Measurements from ENCODE around the gene FGD2.

The FGD2 gene

DNA sequence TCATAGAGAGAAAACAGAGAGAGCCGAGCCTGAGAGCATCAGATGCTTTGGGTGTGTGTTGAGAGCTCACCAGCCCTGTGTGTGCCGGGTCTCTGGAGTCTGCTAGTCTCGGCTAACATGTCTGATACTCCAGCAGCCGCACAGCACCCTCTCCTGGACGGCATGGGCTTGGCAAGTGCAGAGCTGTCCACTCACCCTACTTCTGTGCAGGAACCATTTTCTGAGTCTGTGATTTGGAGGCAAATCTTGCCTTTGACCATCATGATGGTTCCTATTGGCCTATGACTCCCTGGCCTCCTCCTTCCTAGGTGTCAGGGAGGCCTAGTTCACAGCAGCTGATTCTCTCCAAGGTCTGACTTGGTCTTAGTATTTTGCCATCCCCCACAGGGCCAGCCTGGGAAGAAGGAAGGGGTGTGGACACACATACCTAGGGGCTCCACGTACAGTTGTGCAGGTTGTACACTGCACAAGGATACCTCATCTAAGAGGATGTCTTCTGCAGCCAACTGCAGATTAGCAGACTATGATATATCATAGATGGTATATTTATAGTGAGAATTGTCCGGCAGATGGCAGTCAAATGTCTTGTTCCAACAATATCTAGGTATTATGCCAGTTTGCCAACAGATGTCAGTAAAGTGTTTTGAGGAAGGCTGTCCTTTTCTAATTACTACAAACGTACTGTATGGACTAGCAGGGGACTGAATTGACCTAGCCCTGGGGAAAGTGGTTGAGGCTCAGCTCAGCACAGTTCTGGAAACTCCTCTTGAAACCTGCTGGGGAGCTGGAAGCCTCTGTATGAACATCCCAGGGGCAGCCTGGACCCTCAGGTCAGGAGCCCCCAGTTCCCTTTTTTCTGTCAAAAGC, 13.0 kb downstream of the FGD2 start:
- DNase-seq: peak; percentile 98 to 99

DNA sequence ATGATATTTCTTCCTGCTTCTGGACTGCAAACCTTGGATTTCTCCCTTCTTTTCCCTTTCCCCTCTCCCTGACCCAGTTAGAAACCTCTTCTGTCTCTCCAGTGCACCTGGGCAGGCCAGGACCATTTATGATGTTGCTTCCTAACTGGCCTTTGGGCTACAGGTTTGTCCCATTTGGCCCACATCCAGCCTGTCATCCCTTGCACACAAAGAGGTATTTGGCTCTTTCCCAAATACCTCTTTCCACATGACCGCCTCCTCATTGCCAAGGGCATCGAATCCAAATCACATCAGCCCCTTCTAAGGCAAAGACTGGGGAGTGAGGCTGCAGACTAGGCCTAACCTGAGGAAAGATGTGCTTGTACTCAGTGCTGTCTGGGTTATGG, 13.6 kb downstream of the FGD2 start:
- no peak for DNase-seq

DNA sequence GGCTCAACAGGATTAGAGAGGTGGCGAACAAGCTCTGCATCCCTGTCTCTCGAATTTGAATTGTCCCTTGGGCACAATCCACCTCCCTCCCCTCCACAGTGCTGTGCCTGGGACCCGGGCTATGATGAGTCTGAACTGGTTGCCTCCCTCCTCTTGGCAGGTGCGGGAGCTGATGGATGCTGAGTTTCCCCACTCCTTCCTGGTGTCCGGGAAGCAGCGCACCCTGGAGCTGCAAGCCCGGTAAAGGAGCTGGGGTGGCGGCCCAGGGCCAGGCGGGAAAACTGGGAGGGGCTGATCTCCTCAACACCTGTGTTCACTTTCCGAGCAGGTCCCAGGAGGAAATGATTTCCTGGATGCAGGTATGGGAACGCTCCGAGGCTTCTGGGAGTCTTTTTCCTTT, 14.9 kb downstream of the FGD2 start:
- DNase-seq: no peak

DNA sequence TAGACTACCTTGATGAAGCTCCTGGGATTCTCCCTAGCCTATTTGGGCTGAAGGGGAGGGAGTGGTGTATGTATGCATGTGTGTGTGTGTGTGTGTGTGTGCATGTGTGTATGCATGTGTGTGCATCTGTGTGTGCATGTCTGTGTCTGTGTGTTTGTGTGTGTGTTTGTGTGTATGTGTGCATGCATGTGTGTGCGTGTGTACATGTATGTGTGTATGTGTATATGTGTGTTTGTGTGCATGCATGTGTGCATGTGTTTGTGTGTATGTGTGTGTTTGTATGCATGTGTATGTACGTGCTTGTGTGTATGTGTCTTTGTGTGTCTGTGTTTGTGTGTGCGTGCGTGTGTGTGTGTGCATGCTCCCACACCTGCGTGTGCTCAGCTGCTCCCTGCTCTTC, 15.4 kb downstream of the FGD2 start:
- DNase-seq: no peak

DNA sequence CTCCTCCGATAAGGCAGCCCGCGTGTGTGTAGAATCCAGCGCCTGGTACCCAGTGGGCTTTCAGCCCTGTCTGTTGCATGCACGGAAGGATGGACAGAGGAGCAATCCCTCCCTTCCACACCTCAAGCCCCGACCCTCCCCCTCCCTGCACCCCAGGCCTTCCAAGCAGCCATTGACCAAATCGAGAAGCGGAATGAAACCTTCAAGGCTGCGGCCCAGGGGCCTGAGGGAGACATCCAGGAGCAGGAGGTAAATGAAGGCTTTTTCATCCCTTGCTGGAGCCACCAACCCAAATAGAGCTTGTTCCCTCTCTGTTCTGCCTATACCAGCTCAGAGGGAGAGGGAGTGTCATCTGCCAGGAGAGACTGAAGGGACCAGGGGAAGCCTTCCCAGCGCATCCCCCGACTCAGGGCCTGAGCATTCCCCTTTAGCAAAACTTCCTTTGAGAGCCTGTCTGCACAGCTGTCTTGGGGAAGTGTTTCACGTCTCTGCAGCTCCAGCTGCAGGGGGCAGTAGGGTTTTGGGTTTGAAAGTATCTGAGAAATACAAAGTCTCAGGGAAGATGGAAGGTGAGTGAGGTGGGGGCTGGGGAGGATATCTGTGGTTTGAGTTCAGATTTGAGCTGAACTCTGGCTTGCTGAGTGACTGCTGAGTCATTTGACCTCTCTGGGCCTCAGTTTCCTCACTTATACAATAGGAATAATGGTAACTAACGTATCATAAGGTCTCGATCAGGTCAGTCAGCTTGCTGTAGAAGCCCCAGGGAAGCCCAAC, 16.1 kb downstream of the FGD2 start:
- DNase-seq: peak; percentile 76 to 83

DNA sequence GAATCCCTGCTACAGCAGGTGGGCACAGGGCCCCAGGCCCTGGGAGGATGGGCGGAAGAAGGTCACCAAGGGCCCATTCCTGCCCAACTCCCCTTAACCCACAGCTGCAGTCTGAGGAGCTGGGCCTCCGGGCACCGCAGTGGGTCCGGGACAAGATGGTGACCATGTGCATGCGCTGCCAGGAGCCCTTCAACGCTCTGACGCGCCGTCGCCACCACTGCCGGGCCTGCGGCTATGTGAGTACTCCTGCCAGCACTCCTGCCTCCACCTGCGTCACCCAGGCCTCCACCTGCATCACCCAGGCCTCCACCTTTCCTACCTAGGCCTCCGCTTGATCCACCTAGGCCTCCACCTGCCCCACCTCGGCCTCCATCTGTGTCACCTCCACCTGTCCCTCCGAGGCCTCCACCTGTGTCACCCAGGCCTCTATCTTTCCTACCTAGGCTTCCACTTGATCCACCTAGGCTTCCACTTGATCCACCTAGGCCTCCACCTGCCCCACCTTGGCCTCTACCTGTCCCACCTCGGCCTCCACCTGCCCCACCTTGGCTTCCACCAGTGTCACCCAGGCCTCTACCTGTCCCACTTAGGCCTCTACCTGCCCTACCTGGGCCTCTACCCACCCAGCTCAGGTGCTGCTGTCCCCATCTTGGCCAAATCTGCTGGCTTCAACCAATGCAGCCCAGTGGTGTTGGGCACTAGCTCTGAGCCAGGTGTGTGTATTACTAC, 16.8 kb downstream of the FGD2 start:
- DNase-seq: no peak

DNA sequence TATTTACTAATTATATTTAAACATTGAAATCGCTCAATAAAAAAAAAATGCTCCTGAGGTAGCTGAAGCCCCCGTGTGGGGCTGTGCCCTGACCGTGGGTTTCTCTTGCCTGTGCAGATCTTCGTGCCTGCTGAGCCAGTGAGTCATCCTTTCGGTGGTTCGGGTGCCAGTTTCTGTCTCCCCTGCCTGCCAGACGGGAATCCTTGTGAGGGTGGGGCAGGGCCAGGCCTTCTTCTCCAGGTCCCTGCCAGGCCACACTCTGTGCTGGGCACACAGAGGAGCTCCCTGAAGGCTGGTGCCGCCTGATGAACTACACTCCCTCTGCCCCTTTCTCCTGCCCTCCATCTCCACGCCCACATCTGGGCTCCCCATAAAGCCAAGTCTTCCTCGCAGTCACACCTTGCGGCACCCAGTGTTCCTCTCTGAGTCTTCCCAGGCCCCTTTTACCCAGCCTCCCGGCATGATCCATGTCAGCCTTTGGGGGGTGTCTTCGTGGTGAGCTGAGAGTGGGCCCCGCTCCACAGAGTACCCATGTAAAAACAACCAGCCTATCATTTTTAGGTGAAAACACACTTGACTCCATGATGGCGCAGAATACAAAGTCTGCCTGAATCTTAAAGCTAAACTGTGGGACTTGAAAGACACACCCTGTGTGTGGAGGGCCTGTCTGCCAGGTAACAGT, 19.3 kb downstream of the FGD2 start:
- no peak for DNase-seq

DNA sequence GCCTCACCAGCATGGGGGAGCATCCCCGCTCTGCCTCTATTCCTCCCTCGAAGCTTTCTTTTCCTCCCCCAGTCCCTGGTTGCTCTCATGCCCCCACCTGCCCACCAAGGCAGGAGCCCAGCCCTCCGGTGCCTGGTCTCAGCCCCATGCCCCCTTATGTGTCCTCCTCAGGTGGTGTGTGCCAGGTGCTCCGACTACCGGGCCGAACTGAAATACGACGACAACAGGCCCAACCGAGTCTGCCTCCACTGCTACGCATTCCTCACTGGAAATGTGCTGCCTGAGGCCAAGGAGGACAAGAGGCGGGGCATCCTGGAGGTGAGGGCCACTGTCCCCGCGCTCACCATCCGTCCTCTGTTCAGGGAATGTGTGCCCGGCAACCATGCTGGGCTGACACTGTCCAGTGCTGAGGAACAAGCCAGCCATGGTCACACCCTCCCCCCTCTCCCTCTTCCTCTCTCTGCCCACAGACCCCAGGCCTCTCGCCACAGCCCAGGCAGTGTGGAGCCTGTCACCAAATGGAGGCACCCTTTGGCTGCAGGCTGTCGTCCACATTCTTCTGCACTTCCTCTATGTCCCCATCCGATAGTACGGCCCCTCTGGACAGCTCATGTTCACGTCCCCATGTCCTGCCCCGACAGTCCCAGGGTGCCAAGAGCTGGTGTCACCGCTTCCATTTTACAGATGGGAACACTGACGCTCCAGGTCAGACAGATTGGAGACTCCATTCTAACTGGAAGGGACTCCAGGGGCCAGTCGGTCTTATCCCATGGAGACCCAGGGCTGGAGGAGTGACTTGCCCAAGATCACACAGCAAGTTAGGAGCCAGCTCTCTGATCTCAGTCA, 20.4 kb downstream of the FGD2 start:
- DNase-seq: no peak

DNA sequence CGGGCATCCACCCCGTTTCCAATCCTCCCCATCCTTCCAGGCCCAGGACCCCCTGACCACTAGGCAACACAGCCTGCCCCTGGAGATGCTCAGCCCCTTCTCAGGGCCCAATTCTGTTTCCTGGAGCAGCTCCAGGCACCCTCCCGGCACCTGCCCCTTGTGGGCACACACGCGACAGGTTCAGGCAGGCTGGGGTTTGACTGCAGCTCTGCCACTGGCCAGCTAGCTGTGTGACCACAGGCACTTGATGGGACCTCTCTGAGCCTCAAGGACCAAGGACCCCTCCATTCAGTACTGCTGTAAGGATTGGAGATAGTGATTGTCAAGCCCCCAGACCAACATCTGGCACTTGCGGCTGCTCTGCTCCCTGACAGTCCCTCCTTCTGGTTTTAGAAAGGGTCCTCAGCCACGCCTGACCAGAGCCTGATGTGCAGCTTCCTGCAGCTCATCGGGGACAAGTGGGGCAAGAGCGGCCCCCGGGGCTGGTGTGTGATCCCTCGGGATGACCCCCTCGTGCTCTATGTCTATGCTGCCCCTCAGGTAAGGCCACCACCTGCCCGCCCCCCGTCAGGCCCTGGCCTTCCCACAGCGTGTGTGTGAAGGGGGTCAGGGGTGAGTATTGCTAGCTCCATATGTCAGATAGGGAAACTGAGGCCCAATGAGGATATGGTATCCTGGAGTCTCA, 21.7 kb downstream of the FGD2 start:
- DNase-seq: no peak

DNA sequence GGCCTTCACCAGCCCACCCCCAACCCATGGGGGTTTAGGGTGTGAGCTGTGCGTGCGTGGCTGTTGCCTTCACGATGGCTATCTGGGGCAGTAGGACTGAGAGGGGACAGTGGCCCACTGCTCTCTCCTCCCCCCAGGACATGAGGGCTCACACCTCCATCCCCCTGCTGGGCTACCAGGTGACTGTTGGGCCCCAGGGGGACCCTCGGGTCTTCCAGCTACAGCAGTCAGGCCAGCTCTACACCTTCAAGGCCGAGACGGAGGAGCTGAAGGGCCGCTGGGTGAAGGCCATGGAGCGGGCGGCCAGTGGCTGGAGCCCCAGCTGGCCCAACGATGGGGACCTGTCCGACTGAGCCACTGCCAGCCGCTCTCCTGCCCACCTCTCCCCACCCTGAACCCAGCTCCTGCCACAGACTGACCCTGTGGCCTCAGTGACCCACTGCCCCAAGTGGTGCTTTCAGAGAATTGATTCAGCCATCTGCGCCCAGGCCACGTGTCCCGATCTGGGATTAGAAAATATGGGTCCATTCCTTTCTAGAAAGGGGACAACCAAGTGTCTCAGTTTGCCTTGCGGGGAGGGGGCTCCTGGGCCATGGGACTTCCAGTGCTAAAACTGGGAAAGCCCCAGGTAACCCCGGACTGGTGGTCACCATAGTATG, 22.5 kb downstream of the FGD2 start:
- DNase-seq: no peak

DNA sequence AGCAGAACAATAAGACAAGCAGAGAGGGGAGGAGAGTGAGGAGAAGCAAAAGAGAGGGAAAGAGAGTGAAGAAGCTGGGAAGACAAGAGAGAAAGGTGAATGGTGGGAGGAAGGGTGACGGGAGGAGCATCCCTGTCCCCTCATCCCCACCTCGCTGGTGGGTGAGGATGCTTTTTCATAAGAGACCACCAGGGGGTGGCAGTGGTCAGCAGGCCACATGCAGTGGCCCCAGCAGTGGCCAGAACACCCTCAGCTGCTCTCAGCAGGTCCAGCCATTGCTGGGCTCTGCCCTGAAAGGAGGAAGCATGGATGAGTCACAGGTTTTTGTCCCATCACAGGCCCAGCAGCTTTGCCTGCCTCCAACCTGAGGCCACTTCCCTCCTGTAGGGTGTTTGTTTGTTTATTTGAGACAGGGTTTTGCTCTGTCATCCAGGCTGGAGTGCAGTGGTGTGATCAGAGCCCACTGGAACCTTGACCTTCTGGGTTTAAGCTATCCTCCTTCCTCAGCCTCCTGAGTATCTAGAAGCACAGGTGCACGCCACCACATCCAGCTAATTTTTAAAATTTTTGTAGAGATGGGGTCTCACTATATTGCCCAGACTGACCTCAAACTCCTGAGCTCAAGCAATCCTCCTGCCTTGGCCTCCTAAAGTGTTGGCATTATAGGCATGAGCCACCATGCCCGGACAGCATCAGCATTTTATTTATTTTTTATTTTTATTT, 24.0 kb downstream of the FGD2 start:
- DNase-seq: peak; percentile 98

DNA sequence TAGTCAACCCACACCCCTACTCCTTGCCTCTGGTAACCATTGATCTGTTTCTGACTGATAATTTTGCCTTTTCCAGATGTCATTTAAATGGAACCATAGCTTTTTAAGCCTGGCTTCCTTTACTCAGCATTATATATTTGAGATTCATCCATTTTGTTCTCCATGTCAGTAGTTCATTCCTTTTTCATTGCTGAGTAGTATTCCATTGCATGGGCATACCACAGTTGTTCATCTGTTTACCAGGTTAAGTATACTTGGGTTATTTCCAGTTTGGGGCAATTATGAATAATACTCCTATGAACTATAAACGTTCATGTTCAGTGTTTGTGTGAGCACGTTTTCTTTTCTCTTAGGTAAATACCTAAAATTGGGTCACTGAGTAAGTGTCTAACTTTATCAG, 25.1 kb downstream of the FGD2 start:
- DNase-seq: no peak

DNA sequence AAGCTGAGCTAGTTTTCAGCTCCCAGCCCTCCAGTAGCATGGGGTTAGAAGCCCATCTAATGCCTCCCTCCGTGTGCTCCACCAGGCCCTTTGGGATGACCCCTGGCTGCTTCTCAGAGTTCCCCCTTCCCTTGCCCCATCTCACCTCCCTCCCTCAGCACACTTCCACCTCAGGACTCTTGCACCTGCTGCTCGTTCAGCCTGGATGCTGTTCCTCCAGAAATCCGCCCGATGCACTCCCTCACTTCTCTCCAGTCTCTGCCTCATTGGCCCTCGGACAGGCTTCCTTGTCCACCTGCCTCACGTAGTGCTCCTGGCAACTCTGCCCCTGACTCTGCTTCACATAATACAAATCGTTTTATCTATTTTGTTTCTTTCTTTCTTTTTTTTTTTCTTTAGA, 26.8 kb downstream of the FGD2 start:
- no peak for DNase-seq

DNA sequence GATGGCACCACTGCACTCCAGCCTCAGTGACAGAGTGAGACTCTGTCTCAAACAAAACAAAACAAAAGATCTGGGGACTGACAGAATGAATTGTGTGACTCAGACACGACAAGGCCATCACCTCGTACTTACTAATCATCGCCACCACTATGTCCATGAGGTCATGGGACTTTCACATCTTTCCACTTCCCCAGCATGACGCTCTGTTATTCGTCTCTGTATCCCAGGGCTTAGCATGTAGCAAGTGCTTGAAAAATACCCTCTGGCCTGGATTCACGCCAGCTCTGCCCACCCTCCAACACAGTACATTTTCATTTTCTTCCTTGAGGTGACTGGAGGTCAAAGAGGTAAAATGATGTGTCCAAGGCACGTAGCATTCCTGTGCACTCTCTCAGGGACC, 27.8 kb downstream of the FGD2 start:
- no peak for DNase-seq

DNA sequence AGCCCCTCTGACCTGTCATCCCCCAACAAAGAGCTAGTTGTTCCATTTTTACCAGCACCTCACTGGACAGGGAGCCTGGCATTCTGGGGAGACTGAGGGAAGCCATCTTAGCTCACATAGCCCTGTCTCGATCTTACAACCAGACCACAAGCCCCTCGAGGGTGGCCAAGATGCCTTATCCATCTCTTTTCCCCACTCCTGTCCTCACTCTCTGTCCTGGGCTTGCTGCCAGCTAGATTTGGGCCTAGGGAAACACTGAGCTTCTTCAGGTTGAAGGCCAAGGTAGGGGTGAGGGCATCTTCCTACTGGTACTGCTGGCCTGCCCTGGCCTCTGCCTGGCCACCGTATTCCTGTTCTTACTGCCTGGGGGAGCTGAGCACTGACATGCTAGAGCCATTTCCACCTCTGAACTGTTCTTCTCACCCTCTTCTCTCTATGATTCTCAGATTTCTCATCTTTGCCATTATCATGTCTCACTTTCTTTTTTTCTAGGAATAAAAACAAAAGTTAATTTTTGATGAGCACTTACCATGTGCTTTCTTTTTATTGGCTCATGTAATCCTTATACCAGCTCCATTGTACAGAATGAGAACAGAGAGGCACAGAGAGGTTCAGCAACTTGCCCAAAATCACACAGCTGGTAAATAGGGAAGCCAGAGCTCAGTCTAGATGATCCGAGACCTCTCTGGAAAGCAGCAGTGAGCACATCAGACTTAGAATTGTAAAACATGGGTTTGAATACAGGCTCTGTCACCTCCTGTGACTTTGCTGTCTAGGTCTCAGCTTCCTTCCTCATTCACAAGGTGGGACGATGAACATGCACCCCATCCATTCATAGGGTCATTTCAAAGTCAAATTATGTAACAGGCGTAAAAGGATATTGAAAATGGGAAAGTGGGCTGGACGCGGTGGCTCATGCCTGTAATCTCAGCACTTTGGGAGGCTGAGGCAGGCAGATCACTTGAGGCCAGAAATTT, 28.7 kb downstream of the FGD2 start:
- peak; percentile 26 to 37 for DNase-seq

DNA sequence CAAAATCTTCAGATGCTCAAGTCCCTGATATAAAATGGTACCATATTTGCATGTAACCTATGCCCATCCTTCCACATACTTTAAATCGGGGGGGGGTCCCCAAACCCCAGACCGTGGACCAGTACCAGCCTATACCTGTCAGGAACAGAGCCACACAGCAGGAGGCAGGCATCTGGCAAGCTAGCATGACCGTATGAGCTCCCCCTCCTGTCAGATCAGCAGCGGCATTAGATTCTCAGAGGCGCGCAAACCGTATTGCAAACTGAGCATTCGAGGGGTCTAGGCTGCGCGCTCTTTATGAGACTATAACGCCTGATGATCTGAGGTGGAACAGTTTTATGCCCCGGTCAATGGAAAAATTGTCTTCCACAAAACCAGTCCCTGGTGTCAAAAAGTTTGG, 30.7 kb downstream of the FGD2 start:
- DNase-seq: no peak

DNA sequence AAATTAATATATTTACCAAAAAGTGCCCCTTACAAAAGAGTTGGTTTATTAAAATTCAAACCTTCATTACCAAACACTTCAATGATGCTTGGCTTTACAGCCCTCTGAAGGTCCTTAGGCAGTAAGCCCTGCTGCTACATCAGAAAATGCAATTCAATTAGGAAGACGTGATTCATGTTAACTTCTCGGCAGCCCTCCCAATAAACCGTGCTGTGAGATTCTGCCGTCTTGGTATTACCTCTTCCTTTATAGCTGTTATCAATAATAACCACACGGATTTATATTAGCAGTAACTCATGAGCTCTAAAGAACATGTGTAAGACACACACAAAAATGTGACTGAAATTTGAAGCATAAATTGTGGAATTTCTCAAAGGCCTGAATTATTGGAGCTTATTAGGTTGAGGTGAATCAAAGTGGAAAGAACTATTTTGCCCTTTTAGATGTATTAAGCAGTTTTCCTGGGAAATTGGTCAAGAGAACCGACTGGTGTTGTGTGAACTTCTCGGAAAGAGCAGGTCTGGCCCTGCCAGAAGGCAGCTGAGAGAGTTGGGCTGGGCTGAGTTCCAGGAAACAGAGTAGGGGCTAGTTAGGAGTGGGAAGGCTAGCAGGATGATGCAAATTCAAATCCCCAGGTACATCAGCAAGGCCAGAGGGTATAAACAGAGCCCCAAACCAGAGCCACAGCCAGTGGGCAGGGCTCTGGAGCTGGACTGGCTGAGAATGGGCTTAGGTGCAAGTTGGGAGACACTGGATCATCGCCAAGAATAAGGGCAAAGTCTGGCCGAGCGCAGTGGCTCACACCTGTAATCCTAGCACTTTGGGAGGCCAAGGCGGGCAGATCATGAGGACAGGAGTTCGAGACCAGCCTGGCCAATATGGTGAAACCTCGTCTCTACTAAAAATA, 33.1 kb downstream of the FGD2 start:
- DNase-seq: no peak

DNA sequence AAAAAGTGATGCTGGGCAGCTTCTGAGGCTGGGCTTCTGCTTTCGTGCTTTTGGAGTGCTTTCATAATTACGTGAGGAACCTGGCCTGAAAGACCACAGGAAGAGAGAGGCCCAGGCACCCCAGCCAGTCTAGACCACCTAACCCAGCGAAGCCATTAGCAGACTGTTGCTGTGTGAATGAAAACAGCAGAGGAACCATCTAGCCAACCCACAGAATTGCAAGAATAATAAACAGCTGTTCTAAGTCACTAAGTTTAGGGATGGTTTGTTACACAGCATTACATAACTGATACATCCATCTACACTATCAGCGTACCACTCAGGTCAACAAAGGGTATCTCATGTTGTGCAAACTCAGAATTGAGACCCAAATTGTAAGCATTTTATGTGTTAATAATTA, 34.5 kb downstream of the FGD2 start:
- no peak for DNase-seq
